Measurements from ENCODE around the gene ZNF554. TPM values are rescaled to one million over a fixed set of nuclear protein-coding genes. Genes with fewer than 3 reads are reported as not detected.
A peak's percentile ranks its signal among the peaks of the same experiment; 100 is the strongest.

The ZNF554 gene
- total RNA-seq, 4 donors from 2014 or later: 6.2 to 8.6 (median 7.3) TPM

GRCh38 chr19:2775556-2776430, 43.9 kb upstream of the ZNF554 start:
- 69 to 73% methylated on average over 29 of the region's 29 CpGs for WGBS, 2 donors
- H3K4me3 ChIP-seq (ENCODE audit: low read depth, poor library complexity, severe bottlenecking): no peak overlapping the region
- peak in 1 of 2 donors; percentile 30 for DNase-seq (ENCODE audit: low spot score in 2 of 2)
- intact Hi-C loops (cut with DNase I; ENCODE audit: low total_unique reads): no loop called here
- no peak for TF ChIP-seq CTCF (IDR thresholded peaks at IDR 0.05)
- TF ChIP-seq POLR2A (IDR thresholded peaks at IDR 0.05): no peak

GRCh38 chr19:2777952-2778683, 41.5 kb upstream of the ZNF554 start:
- H3K4me3 ChIP-seq (ENCODE audit: low read depth, poor library complexity, severe bottlenecking): no peak overlapping the region
- DNase-seq (ENCODE audit: low spot score in 2 of 2): no peak
- no peak for TF ChIP-seq POLR2A (IDR thresholded peaks at IDR 0.05)
- no peak for TF ChIP-seq CTCF (IDR thresholded peaks at IDR 0.05)
- intact Hi-C loops (cut with DNase I; ENCODE audit: low total_unique reads): no loop called here
- 88% methylated on average over 19 of the region's 19 CpGs for WGBS, 2 donors

GRCh38 chr19:2779121-2779740, 40.4 kb upstream of the ZNF554 start:
- WGBS, 2 donors: 75 to 80% methylated on average over 14 of the region's 14 CpGs
- intact Hi-C loops (cut with DNase I; ENCODE audit: low total_unique reads): no loop called here
- TF ChIP-seq CTCF (IDR thresholded peaks at IDR 0.05) (no peak), POLR2A (IDR thresholded peaks at IDR 0.05) (no peak)
- no peak for DNase-seq (ENCODE audit: low spot score in 2 of 2)
- no peak overlapping the region for H3K4me3 ChIP-seq (ENCODE audit: low read depth, poor library complexity, severe bottlenecking)

GRCh38 chr19:2780284-2780683, 39.4 kb upstream of the ZNF554 start:
- WGBS, 2 donors: 88 to 93% methylated on average over 7 of the region's 7 CpGs
- TF ChIP-seq CTCF (IDR thresholded peaks at IDR 0.05) (no peak), POLR2A (IDR thresholded peaks at IDR 0.05) (no peak)
- intact Hi-C loops (cut with DNase I; ENCODE audit: low total_unique reads): no loop called here
- H3K4me3 ChIP-seq (ENCODE audit: low read depth, poor library complexity, severe bottlenecking): no peak overlapping the region
- DNase-seq (ENCODE audit: low spot score in 2 of 2): no peak

GRCh38 chr19:2782329-2782935, 37.2 kb upstream of the ZNF554 start:
- DNase-seq (ENCODE audit: low spot score in 2 of 2): no peak
- intact Hi-C loops (cut with DNase I; ENCODE audit: low total_unique reads): no loop called here
- TF ChIP-seq CTCF (IDR thresholded peaks at IDR 0.05) (no peak), POLR2A (IDR thresholded peaks at IDR 0.05) (no peak)
- H3K4me3 ChIP-seq (ENCODE audit: low read depth, poor library complexity, severe bottlenecking): peak overlapping the region; percentile 96
- 1 to 2% methylated on average over 23 to 24 of the region's 24 CpGs for WGBS, 2 donors

Measured in lower leg skin (tissue), 4 donors.